Measurements from ENCODE around the gene PDE11A. TPM values are rescaled to one million over a fixed set of nuclear protein-coding genes. Genes with fewer than 3 reads are reported as not detected.
"Not testable (repeated sequence)": the region's sequence is repeated elsewhere in the genome, so short reads cannot be mapped to it uniquely, and the experiment has no call there.

PDE11A gene
- total RNA-seq, 2 donors from 2014 or later: 2.6 to 3.2 TPM

- Histone ChIP-seq H3K27ac (no peak overlapping the region), H3K9ac (ENCODE audit: low read depth in 2 of 2, low read length in 2 of 2) (no peak overlapping the region), H3K4me3 (no peak overlapping the region), H3K27me3 (no peaks in the 10 kb centered on the region), H3K36me3 (no peaks in the 10 kb centered on the region), H3K4me1 (no peaks in the 10 kb centered on the region), H3K9me3 (no peaks in the 10 kb centered on the region)
- intact Hi-C loops (cut with DNase I): no loop called here
- TF ChIP-seq CTCF (IDR thresholded peaks at IDR 0.05): no peak
- no peak for DNase-seq
Measured at GRCh38 chr2:177868806-177869205, 203.8 kb downstream of the PDE11A start.

- Histone ChIP-seq H3K9me3 (no peaks in the 10 kb centered on the region), H3K36me3 (no peaks in the 10 kb centered on the region), H3K9ac (ENCODE audit: low read depth in 2 of 2, low read length in 2 of 2) (no peak overlapping the region), H3K4me3 (no peak overlapping the region), H3K27me3 (no peaks in the 10 kb centered on the region), H3K27ac (no peak overlapping the region), H3K4me1 (no peaks in the 10 kb centered on the region)
- intact Hi-C loops (cut with DNase I): no loop called here
- TF ChIP-seq CTCF (IDR thresholded peaks at IDR 0.05): no peak
- no peak for DNase-seq
Measured at GRCh38 chr2:177857538-177857937, 215.0 kb downstream of the PDE11A start.

DNA sequence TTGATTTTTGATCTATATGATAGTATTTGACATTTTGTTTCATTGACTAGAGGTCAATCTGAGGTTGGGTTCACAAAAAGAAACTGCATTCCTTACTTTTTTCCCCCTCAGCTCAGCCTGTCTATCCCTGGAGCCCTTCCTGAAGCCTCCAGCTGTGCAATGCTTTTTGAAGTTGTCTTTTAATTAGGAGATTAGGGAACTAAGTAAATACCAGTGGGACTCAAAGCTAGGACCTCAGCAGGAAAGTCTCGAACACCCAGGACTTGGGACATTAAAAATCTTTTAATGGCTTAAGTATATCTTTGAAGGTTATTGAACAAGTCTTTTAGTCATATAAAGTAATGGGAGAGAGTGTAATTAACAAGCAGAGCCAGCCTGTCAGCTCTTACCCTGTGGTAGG is 220.2 kb downstream of the PDE11A start:
- no peaks in the 10 kb centered on the region for H3K36me3 ChIP-seq
- no peaks in the 10 kb centered on the region for H3K27me3 ChIP-seq
- H3K9me3 ChIP-seq: no peaks in the 10 kb centered on the region
- H3K4me3 ChIP-seq: no peak overlapping the region
- intact Hi-C loops (cut with DNase I): no loop called here
- TF ChIP-seq CTCF (IDR thresholded peaks at IDR 0.05): no peak
- no peak overlapping the region for H3K27ac ChIP-seq
- no peaks in the 10 kb centered on the region for H3K4me1 ChIP-seq
- no peak overlapping the region for H3K9ac ChIP-seq (ENCODE audit: low read depth in 2 of 2, low read length in 2 of 2)
- no peak for DNase-seq

- H3K4me3 ChIP-seq: no peak overlapping the region
- no peak for DNase-seq
- H3K9ac ChIP-seq (ENCODE audit: low read depth in 2 of 2, low read length in 2 of 2): no peak overlapping the region
- no peaks in the 10 kb centered on the region for H3K4me1 ChIP-seq
- intact Hi-C loops (cut with DNase I): no loop called here
- H3K9me3 ChIP-seq: no peaks in the 10 kb centered on the region
- H3K27me3 ChIP-seq: no peaks in the 10 kb centered on the region
- no peak for TF ChIP-seq CTCF (IDR thresholded peaks at IDR 0.05)
- no peak overlapping the region for H3K27ac ChIP-seq
- no peaks in the 10 kb centered on the region for H3K36me3 ChIP-seq
Measured at GRCh38 chr2:177843188-177843587, 229.4 kb downstream of the PDE11A start.

DNA sequence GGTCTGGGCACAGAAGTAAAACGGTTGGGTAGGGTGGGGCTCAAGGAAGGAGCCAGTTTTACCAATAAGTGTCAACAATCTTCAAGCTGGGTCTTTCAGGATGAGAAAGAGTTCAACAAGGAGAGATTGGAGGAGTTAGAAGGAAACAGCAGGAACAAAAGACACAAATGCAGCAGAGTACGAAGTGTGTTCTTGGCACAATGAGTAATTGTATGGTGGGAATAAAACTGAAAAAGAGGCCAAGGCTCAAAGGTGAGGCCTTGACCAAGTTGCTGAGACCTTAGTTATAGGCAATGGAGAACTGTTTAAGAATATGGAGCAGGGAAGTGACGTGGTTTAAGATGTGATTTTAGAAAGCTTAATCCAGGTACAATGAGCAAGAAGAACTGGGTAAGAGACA is 230.3 kb downstream of the PDE11A start:
- Histone ChIP-seq H3K9me3 (no peaks in the 10 kb centered on the region), H3K36me3 (no peaks in the 10 kb centered on the region), H3K4me1 (no peaks in the 10 kb centered on the region), H3K9ac (ENCODE audit: low read depth in 2 of 2, low read length in 2 of 2) (no peak overlapping the region), H3K27me3 (no peaks in the 10 kb centered on the region), H3K4me3 (no peak overlapping the region), H3K27ac (no peak overlapping the region)
- TF ChIP-seq CTCF (IDR thresholded peaks at IDR 0.05): no peak
- intact Hi-C loops (cut with DNase I): no loop called here
- DNase-seq: peak; percentile 21

DNA sequence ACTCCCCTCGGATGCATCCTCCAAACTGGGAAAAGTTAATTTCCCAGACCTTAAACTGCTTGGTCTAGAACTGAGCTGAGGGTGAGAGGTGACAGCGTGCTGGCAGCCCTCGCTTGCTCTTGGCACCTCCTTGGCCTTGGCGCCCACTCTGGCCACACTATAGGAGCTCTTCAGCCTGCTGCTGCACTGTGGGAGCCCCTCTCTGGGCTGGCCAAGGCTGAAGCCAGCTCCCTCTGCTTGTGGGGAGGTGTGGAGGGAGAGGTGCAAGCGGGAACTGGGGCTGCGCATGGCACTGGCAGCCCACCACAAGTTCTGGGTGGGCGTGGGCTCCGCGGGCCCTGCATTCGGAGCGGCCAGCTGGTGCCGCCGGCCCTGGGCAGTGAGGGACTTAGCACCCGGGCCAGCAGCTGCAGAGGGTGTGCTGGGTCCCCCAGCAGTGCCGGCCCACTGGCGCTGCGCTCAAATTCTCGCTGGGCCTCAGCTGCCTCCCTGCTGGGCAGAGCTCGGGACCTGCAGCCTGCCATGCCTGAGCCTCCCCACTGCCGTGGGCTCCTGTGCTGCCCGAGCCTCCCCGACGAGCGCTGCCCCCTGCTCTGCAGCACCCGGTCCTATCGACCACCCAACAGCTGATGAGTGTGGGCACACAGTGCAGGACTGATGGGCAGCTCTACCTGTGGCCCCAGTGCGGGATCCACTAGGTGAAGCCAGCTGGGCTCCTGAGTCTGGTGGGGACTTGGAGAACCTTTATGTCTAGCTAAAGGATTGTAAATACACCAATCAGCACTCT is 237.0 kb downstream of the PDE11A start:
- DNase-seq; H3K9me3 ChIP-seq; H3K4me3 ChIP-seq; H3K9ac ChIP-seq (ENCODE audit: low read depth in 2 of 2, low read length in 2 of 2); H3K4me1 ChIP-seq; H3K27ac ChIP-seq; intact Hi-C loops (cut with DNase I); H3K27me3 ChIP-seq; H3K36me3 ChIP-seq: not testable (repeated sequence)
